DOHH2 (cell line): Measurements from ENCODE around the gene SCN4A.

ENCODE experiments used
- CTCF ChIP-seq: fragments of 200-600 bp; sonication (generic); IDR thresholded peaks from one replicate; pipeline ENCODE4 v1.5.1; 2014; ENCODE audit warnings: antibody characterized with exemption, mild to moderate bottlenecking, low read depth, low read length; ENCODE audit not compliant: poor library complexity, severe bottlenecking
- EZH2phosphoT487 ChIP-seq: fragments of 200-600 bp; sonication (generic); IDR thresholded peaks from 2 replicates; pipeline ENCODE4 v1.6.1; 2017; ENCODE audit warnings: borderline replicate concordance, mild to moderate bottlenecking, antibody characterized with exemption, low read length, moderate library complexity, mixed read lengths

GRCh38 chr17:63967953-63968352 lies 4.8 kb downstream of the SCN4A start:
- TF ChIP-seq EZH2phosphoT487 = no peak
- no peak for TF ChIP-seq CTCF
